Ishikawa (cell line): Measurements from ENCODE around the gene MEGF11.

Experiments used
- CEBPB ChIP-seq: IDR thresholded peaks from 2 replicates; pipeline ENCODE4 v1.6.1; 2012
- EP300 ChIP-seq: IDR thresholded peaks from 2 replicates; pipeline ENCODE4 v1.6.1; 2012; ENCODE audit warnings: borderline replicate concordance
- FOXM1 ChIP-seq: IDR thresholded peaks from 2 replicates; pipeline ENCODE4 v1.6.1; 2012; ENCODE audit warnings: low read depth, borderline replicate concordance
- NFIC ChIP-seq: IDR thresholded peaks from 2 replicates; pipeline ENCODE4 v1.6.1; 2012
- REST ChIP-seq: IDR thresholded peaks from 2 replicates; pipeline ENCODE4 v1.6.1; 2012; ENCODE audit warnings: low read depth, mild to moderate bottlenecking
- TAF1 ChIP-seq: IDR thresholded peaks from 2 replicates; pipeline ENCODE4 v1.6.1; 2012; ENCODE audit warnings: low read depth, mild to moderate bottlenecking
- YY1 ChIP-seq: IDR thresholded peaks from 2 replicates; pipeline ENCODE4 v1.6.1; 2012; ENCODE audit warnings: low read depth
- ZBTB7A ChIP-seq: IDR thresholded peaks from 2 replicates; pipeline ENCODE4 v1.6.1; 2012; ENCODE audit warnings: low read depth
- TF ChIP-seq, protein P1 (sequence below): IDR thresholded peaks from 2 replicates; pipeline ENCODE4 v1.6.1; 2012

GRCh38 chr15:66278056-66278455 is 24.5 kb upstream of the MEGF11 start:
- TF ChIP-seq NFIC (no peak), REST (no peak), FOXM1 (no peak), YY1 (no peak), TAF1 (no peak), EP300 (no peak), ZBTB7A (no peak), CEBPB (no peak)
- TF ChIP-seq, protein P1, sequence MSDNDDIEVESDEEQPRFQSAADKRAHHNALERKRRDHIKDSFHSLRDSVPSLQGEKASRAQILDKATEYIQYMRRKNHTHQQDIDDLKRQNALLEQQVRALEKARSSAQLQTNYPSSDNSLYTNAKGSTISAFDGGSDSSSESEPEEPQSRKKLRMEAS = no peak
